ENCODE measurements around the gene PTP4A2.
A peak's percentile ranks its signal among the peaks of the same experiment; 100 is the strongest.
"Not testable (repeated sequence)": the region's sequence is repeated elsewhere in the genome, so short reads cannot be mapped to it uniquely, and the experiment has no call there.

PTP4A2 gene

DNA sequence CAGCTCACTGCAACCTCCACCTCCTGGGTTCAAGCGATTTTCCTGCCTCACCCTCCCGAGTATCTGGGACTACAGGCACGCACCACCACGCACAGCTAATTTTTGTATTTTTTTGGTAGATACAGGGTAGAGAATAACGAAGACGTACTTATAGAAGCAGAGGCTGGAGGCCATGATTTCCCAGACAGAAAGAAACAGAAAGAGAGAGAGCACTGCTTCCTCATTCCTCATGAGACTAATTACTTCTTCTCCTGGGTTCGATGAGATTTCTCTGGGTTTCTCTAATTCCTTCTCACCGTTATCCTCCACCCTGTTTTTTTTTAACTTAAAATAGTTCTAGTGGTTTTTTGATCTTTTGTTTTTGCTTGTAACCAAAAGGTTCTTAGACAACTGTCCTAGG, 23.4 kb upstream of the PTP4A2 start:
- Histone ChIP-seq H3K9ac (ENCODE audit: low read length) (no peak overlapping the region), H3K4me3 (ENCODE audit: low read length) (no peak overlapping the region), H3K4me1 (ENCODE audit: control insufficient read depth, insufficient read depth, low read length) (peaks cover 13% of the 10 kb centered on the region)

DNA sequence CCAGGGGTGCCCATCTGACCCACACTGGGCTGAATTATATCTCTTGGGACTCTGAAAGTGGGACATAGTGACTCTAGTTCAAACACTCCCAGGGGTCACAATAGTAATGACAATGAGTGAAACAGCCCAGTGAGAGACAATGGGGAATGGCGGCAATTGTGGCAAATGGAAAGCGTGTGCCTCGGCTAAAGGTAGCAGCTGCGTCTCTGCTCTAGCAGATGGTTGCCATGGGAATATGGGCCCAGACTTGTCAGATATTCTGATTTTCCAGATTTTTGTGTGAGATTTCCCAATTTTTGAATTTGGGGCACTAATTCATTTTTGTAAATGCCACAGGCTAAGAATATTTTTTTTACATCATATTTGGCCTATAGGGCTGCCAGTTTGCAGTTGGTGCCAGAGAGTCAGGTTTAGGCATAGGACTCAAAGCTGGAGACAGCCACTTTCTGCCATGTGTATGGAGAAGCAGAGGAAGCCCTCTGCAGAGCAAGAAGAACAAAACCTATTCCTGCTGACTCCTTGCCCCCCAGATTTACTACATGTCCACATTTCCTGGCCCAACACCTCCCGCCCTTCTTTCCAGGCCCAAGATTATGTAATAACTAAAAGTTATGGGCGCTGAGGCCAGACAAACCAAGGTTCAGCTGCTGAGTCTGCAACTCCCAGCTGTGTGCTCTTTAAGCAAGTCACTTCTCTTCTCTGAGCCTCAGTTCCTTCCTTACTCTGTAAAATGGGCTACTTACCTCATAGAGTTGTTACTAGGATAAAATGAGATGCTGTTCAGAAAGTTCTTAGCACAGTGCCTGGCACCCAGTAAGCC, 21.6 kb upstream of the PTP4A2 start:
- no peaks in the 10 kb centered on the region for H3K27me3 ChIP-seq (ENCODE audit: control insufficient read depth, insufficient read depth, low read length)
- H3K36me3 ChIP-seq (ENCODE audit: control insufficient read depth, insufficient read depth, low read length): no peaks in the 10 kb centered on the region
- H3K9ac ChIP-seq (ENCODE audit: low read length): no peak overlapping the region
- peaks cover 29% of the 10 kb centered on the region for H3K4me1 ChIP-seq (ENCODE audit: control insufficient read depth, insufficient read depth, low read length)
- no peak overlapping the region for H3K4me3 ChIP-seq (ENCODE audit: low read length)
- no peaks in the 10 kb centered on the region for H3K9me3 ChIP-seq (ENCODE audit: control insufficient read depth, low read length)

More for the DNA sequence above, 23.4 kb upstream of the PTP4A2 start:
- no peaks in the 10 kb centered on the region for H3K9me3 ChIP-seq (ENCODE audit: control insufficient read depth, low read length)
- H3K36me3 ChIP-seq (ENCODE audit: control insufficient read depth, insufficient read depth, low read length): no peaks in the 10 kb centered on the region
- no peaks in the 10 kb centered on the region for H3K27me3 ChIP-seq (ENCODE audit: control insufficient read depth, insufficient read depth, low read length)

DNA sequence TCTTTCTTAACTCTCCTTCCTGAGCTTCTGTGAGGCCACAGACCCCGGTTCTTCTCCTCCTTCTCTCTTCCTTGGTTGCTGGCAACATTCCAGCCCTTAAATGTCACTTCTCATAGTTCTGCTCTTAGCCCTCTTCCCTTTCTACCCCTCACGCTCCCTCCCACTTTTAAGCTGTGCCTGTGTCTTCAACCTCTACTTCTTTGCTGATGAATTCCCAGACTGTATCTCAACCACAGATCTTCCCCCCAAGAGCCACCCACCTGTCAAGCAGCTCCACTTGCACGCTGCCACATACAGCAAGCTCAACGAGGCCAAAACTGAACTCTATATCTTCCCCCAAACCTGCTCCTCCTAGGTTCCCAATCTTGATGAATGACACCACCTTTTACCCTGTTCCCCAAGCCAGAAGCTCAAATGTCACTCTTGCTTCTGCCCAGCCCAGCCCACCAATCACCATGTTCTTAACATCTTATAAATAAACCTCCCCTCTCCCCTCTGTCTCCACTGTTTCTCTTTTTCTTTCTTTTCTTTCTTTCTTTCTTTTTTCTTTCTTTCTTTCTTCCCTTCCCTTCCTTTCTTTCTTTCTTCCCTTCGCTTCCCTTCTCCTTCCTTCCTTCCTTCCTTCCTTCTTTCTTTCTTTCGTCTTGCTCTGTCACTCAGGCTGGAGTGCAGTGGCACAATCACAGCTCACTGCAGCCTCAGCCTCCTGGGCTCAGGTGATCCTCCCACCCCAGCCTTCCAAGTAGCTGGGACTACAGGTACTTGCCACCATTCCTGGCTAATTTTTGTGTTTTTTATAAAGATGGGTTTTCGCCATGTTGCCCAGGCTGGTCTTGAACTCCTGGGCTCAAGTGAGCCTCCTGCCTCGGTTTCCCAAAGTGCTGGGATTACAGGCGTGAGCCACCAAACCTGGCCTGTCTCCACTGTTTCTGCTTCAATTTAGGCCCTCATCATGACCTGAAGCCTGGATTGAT, 19.8 kb upstream of the PTP4A2 start:
- Histone ChIP-seq H3K4me1 (ENCODE audit: control insufficient read depth, insufficient read depth, low read length) (peaks cover 28% of the 10 kb centered on the region), H3K27me3 (ENCODE audit: control insufficient read depth, insufficient read depth, low read length) (no peaks in the 10 kb centered on the region), H3K36me3 (ENCODE audit: control insufficient read depth, insufficient read depth, low read length) (no peaks in the 10 kb centered on the region), H3K9me3 (ENCODE audit: control insufficient read depth, low read length) (no peaks in the 10 kb centered on the region), H3K9ac (ENCODE audit: low read length) (no peak overlapping the region), H3K4me3 (ENCODE audit: low read length) (no peak overlapping the region)

DNA sequence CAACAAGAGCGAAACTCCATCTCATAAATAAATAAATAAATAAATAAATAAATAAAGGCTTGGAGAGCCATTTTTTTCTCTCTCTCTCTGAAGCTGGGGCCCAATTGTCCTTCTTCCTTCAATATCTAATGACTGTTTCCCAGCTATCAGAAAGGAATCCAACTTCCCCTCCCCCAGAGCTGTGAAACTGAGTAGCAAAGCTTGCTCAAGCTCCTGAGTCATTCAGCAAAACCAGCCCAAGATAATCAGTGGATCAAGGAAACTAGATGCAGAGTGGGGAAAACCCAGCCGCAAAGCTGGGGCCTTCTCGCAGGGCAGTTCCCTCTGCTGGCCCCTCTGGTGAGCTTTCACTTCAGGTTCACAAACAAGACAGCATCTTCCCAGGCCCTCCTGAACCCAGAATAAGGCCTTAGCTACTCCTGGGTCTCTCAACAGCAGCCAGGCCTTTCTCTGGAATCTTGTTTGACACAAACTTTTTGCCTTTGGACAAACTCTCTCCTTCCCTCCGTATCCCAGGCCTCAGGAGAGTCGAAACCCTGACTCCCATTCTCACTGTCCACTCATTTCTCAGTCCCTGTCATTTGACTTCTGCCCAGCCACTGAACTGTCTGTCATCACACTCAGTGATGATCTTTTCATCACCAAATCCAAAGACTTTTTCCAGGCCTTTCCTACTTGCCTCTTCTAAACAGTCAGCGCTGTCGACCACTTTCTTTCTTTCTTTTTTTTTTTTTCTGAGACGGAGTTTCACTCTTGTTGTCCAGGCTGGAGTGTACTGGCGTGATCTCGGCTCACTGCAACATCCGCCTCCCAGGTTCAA, 18.0 kb upstream of the PTP4A2 start:
- H3K9ac ChIP-seq (ENCODE audit: low read length): peak overlapping the region; percentile 51
- H3K4me3 ChIP-seq (ENCODE audit: low read length): no peak overlapping the region
- H3K27me3 ChIP-seq (ENCODE audit: control insufficient read depth, insufficient read depth, low read length): no peaks in the 10 kb centered on the region
- H3K9me3 ChIP-seq (ENCODE audit: control insufficient read depth, low read length): no peaks in the 10 kb centered on the region
- no peaks in the 10 kb centered on the region for H3K36me3 ChIP-seq (ENCODE audit: control insufficient read depth, insufficient read depth, low read length)
- peaks cover 33% of the 10 kb centered on the region for H3K4me1 ChIP-seq (ENCODE audit: control insufficient read depth, insufficient read depth, low read length)

DNA sequence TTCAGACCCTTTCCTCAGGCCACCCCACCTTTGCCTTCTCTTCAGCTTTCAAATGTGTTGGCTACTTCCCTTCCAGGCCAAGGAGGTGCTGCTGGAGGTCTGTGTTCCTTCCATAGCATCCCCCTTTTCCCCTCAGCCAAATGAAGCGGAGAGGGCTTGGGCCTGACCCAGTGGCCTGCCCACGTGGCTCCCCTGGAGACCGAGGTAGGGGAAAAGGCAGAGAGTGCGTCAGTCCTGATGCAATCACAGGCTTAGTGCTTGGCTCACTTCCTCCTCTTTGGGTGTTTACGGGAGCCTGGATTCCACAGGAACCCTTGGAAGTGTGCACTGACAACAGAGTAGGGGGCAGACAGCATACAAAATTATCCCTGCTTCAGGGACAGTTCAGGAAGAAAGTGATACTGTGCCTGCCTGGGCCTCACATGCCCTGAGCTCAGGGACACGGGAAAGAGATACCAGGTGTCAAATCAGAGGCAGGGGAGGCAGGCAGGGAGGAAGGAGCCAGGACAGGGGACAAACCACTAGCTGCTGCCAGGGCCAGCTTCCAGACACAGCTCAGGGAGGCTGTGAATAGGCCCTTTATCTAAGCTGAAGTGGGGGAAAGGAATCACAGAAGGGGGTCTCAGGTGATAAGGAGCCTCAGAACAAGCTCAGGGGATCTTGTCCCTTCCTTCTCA, 16.6 kb upstream of the PTP4A2 start:
- Histone ChIP-seq H3K9ac (ENCODE audit: low read length) (peak overlapping the region; percentile 69), H3K9me3 (ENCODE audit: control insufficient read depth, low read length) (no peaks in the 10 kb centered on the region), H3K27me3 (ENCODE audit: control insufficient read depth, insufficient read depth, low read length) (no peaks in the 10 kb centered on the region), H3K4me3 (ENCODE audit: low read length) (no peak overlapping the region), H3K36me3 (ENCODE audit: control insufficient read depth, insufficient read depth, low read length) (no peaks in the 10 kb centered on the region), H3K4me1 (ENCODE audit: control insufficient read depth, insufficient read depth, low read length) (peaks cover 33% of the 10 kb centered on the region)

DNA sequence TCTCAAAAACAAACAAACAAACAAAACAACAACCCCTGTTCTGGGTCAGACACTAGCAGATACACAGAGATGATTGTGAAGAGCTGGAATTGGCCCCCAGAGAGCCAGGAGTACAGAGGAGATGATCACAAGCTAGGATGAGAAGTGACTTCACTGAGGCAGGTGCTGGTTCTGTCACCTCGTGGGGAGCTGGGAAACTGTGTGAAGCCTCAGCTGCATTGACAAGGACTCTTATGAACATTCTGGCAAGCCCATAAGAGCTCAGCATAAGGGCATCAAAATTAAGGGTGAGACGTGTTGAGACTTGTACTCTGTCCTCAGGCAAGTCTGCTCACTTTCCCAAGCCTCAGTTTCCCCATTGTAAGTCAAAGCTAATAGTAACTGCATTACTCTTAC, 14.7 kb upstream of the PTP4A2 start:
- H3K4me3 ChIP-seq (ENCODE audit: low read length): no peak overlapping the region
- peaks cover 33% of the 10 kb centered on the region for H3K4me1 ChIP-seq (ENCODE audit: control insufficient read depth, insufficient read depth, low read length)
- H3K9me3 ChIP-seq (ENCODE audit: control insufficient read depth, low read length): no peaks in the 10 kb centered on the region
- no peaks in the 10 kb centered on the region for H3K36me3 ChIP-seq (ENCODE audit: control insufficient read depth, insufficient read depth, low read length)
- H3K9ac ChIP-seq (ENCODE audit: low read length): no peak overlapping the region
- H3K27me3 ChIP-seq (ENCODE audit: control insufficient read depth, insufficient read depth, low read length): no peaks in the 10 kb centered on the region

DNA sequence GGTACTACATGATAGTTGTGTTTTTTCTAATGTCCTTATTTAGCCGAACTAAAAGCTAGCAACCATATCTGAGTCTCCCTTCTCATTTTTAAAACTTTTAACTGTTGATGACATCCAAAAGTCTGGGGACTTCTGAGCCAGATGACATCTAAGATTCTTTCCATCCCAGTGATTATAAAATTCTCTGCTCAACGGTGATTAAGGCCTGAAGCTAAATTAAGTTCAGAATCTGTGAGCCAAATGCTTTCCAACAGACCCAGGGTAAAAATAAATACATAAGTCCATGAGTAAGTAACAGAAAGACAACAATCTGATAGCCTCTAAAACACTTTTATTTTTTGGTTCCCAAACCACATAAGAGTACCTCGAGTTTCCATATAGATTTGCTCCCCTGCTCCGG, 13.1 kb upstream of the PTP4A2 start:
- no peaks in the 10 kb centered on the region for H3K9me3 ChIP-seq (ENCODE audit: control insufficient read depth, low read length)
- no peak overlapping the region for H3K9ac ChIP-seq (ENCODE audit: low read length)
- H3K4me1 ChIP-seq (ENCODE audit: control insufficient read depth, insufficient read depth, low read length): peaks cover 31% of the 10 kb centered on the region
- no peaks in the 10 kb centered on the region for H3K36me3 ChIP-seq (ENCODE audit: control insufficient read depth, insufficient read depth, low read length)
- no peaks in the 10 kb centered on the region for H3K27me3 ChIP-seq (ENCODE audit: control insufficient read depth, insufficient read depth, low read length)
- H3K4me3 ChIP-seq (ENCODE audit: low read length): no peak overlapping the region

DNA sequence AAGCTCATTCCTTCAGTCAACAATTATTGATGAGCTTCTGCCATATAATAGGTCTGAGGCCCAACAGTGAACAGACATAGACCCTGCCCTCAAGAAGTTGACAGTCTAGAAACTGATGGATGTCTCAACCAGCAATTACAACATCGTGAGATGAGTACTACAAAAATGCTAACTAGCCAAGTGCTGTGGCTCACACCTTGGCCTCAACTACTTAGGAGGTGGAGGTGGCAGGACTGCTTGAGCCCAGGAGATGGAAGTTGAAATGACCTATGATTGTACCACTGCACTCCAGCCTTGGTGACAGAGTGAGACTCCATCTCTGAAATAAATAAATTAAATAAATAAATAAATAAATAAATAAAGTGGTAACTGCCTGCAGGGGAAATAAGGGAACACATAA, 11.7 kb upstream of the PTP4A2 start:
- Histone ChIP-seq H3K27me3 (ENCODE audit: control insufficient read depth, insufficient read depth, low read length) (no peaks in the 10 kb centered on the region), H3K4me1 (ENCODE audit: control insufficient read depth, insufficient read depth, low read length) (peaks cover 28% of the 10 kb centered on the region), H3K9me3 (ENCODE audit: control insufficient read depth, low read length) (no peaks in the 10 kb centered on the region), H3K9ac (ENCODE audit: low read length) (no peak overlapping the region), H3K4me3 (ENCODE audit: low read length) (no peak overlapping the region), H3K36me3 (ENCODE audit: control insufficient read depth, insufficient read depth, low read length) (no peaks in the 10 kb centered on the region)

DNA sequence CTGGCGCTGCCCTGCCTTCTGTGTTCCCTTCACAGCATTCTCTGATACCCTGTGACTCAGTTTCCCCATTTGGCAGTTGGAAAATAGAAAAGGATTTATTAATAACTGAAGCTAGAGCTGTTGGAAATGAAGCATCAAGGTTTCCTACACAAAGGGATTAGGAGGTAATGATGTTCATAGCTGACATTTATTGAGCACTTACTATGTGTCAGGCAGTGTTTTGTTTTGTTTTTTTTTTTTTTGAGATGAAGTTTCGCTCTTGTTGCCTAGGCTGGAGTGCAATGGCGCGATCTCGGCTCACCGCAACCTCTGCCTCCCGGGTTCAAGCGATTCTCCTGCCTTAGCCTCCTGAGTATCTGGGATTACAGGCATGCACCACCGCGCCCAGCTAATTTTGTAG, 7.5 kb upstream of the PTP4A2 start:
- H3K9ac ChIP-seq (ENCODE audit: low read length); H3K27me3 ChIP-seq (ENCODE audit: control insufficient read depth, insufficient read depth, low read length); H3K9me3 ChIP-seq (ENCODE audit: control insufficient read depth, low read length); H3K36me3 ChIP-seq (ENCODE audit: control insufficient read depth, insufficient read depth, low read length); H3K4me3 ChIP-seq (ENCODE audit: low read length): not testable (repeated sequence)
- H3K4me1 ChIP-seq (ENCODE audit: control insufficient read depth, insufficient read depth, low read length): peaks cover 39% of the 10 kb centered on the region

DNA sequence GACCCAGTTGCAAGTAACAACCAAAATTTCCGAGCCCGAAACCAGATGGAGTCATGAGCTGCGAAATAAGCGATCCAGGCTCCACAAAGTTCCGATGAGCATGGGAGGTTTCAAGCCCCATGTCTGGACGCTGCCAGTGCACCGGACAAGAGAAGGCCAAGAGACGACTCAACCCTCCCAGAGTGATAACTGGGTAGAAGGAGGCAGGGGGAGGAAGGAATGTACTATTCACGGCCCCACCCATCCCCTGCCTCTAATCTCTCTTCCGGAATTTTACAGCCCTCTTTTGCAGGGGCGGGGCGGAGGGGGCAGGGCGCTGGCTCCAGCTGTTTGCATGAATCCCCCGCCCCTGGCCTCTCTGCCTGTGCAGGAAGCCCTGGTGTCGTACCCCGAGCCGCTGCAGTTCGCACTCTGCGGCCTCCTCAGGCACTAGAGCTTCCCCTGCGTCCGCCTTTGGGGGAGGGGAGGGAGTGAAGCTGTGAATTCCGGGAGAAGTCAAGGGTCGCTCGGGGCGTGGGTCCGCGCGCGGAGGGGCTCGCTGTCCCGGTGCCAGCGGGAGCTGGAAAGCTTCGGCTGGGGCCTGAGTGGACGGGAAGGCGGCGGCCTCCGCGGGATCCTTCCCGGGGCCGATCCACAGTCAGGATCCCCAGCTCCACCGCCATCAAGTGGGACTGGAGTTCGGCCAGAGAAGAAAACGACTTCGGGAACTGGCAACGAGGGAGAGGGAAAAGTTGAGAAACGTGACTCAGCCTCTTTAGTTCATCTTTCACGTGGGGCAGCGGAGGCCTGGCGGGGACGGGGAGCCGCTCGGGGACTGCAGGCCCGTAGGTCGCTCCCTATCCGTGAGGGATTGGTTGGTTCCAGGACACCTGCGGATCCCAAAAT, 6.3 kb upstream of the PTP4A2 start:
- Histone ChIP-seq H3K9ac (ENCODE audit: low read length) (peak overlapping the region; percentile 88), H3K4me3 (ENCODE audit: low read length) (peak overlapping the region; percentile 62), H3K4me1 (ENCODE audit: control insufficient read depth, insufficient read depth, low read length) (peaks cover 49% of the 10 kb centered on the region), H3K27me3 (ENCODE audit: control insufficient read depth, insufficient read depth, low read length) (no peaks in the 10 kb centered on the region), H3K9me3 (ENCODE audit: control insufficient read depth, low read length) (no peaks in the 10 kb centered on the region), H3K36me3 (ENCODE audit: control insufficient read depth, insufficient read depth, low read length) (no peaks in the 10 kb centered on the region)

All from mucosa of stomach (tissue), 1 donor.